NCI-H1105 (cell line): ENCODE measurements around the gene TM4SF18.

Source experiments
- DNase-seq: peaks from one replicate; lab custom pipeline; 2025; lab: John Stamatoyannopoulos, UW

TM4SF18 gene

GRCh38 chr3:149284034-149284433, 49.4 kb downstream of the TM4SF18 start:
- no peak for DNase-seq

- DNase-seq: no peak
Observed at GRCh38 chr3:149283401-149283800, 50.0 kb downstream of the TM4SF18 start.

- DNase-seq: no peak
Observed at GRCh38 chr3:149282836-149283235, 50.6 kb downstream of the TM4SF18 start.

- DNase-seq: no peak
Observed at GRCh38 chr3:149282322-149282721, 51.1 kb downstream of the TM4SF18 start.

GRCh38 chr3:149280671-149281349, 52.6 kb downstream of the TM4SF18 start:
- DNase-seq: no peak

- no peak for DNase-seq
Observed at GRCh38 chr3:149278911-149279310, 54.5 kb downstream of the TM4SF18 start.

GRCh38 chr3:149277331-149277813, 56.1 kb downstream of the TM4SF18 start:
- no peak for DNase-seq

- DNase-seq: no peak
Observed at GRCh38 chr3:149276619-149277018, 56.8 kb downstream of the TM4SF18 start.

GRCh38 chr3:149274220-149274619, 59.2 kb downstream of the TM4SF18 start:
- DNase-seq: no peak

GRCh38 chr3:149273096-149273751, 60.2 kb downstream of the TM4SF18 start:
- DNase-seq: peak; percentile 83

GRCh38 chr3:149271669-149272068, 61.8 kb downstream of the TM4SF18 start:
- DNase-seq: no peak

- no peak for DNase-seq
Observed at GRCh38 chr3:149270180-149270579, 63.3 kb downstream of the TM4SF18 start.

GRCh38 chr3:149269687-149270086, 63.7 kb downstream of the TM4SF18 start:
- DNase-seq: no peak
